ENCODE results near the gene ITIH1.
"Not testable (repeated sequence)": the region's sequence is repeated elsewhere in the genome, so short reads cannot be mapped to it uniquely, and the experiment has no call there.

ITIH1 gene

DNA sequence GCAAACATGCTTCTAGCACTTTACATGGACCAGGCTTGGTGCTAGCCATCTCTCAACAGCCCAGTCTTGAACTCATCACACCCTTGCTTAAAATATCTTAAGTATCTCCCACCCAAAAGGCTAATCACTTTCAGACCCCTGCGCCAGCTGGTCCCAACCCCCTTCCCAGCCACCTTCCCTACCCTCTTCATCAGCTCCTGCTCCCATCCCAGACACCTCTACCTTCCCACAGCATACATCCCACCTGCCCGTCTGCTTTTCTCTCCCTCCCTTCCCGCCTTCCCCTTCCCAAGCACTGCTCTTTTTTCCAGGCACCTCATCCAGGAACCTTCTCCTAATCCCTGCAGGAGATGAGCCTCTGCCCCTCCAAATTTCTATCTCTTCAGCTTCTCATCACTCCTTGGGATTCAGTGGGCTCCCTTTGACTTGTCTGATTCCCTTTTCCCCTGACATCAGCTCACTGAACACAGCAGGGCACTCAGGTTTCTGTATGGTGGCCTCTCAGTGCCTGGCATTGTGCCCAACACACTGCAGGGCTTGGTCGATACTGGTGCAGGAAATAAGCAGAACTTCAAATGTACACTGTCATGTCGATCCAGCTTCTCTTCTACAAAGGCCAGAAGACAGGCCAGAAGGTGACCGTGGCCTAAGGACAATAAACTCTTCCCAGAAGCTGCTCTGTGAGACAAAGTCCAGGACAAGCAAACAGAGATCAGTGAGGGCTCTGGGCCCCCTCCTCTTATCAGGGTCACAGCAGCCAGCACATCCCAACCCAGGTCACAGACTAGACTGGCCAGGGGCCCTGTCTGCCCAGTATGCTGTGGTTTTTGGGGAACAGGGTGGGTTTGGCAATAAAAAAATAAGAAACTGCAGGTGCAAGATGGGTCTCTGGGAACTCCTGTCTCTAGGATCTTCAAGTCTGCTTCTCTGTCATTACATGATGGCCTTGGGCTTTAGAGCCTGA is 2.2 kb upstream of the ITIH1 start:
- DNase-seq: peak; percentile 52 to 77 (median 61)

- no peak for DNase-seq
Measured at GRCh38 chr3:52775877-52776276, 1.5 kb upstream of the ITIH1 start.

- not testable (repeated sequence) for DNase-seq
Measured at GRCh38 chr3:52776486-52776885, 913 bp upstream of the ITIH1 start.

DNA sequence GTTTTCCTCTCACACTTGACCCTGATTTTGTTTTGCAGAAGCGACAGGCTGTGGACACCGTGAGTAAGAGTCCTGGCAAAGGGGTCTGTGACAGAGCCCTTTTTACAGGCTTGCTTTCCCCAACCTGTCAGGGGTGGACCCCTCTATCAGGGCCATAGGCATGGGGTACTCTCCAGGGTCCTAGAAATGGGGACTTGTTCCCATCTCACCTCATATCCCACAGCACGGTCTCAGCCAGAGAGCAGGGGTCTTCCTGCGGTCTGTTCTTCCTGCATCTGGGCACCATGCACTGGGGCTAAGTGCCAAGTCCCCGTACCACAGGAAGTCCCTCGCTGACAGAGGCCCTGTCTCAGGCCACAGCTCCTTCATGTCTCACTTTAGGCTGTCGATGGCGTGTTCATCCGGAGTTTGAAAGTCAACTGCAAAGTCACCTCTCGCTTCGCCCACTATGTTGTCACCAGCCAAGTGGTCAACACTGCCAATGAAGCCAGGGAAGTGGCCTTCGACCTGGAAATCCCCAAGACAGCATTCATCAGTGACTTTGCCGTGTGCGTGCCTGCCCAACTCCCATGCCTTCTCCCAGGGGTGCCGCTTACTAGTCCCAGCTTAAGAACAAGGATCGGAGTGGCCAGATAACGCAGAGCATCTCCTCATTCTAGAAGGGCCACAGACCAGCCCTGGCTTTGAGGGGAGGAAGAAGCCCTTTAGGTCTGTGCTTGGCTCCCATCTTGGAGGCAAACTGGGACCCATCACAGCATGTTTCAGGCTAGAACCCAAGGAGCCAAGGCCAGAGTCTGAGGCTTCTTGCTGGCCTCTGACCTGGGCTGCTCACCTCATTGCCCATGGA is 783 bp downstream of the ITIH1 start:
- peak in 3 of 4 experiments; percentile 23 to 36 (median 32) for DNase-seq

DNA sequence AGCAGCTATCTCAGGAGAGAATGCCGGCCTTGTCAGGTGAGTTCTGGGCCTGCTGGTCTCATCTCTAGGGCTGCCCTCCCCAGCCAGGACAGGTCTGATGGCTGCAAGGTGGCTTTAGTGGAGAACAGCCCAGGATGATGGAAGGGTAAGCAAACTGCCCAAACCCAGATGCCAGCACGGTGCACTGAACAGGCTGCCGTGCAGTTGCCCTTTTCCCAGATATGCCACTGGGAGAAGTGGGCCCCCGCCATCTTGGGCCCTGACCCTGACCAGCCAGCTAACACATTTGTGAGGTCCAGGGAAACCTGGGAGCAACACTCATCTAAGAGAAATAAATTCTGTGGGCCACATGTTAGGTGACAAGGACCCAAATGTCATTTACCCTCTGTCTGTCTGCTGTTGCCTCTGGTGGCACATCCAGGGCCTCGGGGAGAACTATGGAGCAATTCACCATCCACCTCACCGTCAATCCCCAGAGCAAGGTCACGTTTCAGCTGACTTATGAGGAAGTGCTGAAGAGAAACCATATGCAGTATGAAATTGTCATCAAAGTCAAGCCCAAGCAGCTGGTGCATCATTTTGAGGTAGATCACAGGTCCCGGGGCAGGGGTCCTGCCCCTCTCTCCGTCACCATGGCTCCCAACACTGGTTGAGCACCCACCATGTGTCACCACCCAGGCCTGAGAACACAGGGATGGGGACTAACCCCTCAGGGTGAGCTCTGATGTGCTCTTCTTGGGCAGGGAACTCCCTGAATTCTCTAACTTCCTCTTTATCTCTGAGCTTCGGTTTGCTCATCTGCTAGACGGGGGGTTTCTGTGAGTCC is 1.8 kb downstream of the ITIH1 start:
- peak; percentile 73 to 85 (median 82) for DNase-seq

GRCh38 chr3:52779837-52780585 is 2.6 kb downstream of the ITIH1 start:
- DNase-seq: no peak

DNA sequence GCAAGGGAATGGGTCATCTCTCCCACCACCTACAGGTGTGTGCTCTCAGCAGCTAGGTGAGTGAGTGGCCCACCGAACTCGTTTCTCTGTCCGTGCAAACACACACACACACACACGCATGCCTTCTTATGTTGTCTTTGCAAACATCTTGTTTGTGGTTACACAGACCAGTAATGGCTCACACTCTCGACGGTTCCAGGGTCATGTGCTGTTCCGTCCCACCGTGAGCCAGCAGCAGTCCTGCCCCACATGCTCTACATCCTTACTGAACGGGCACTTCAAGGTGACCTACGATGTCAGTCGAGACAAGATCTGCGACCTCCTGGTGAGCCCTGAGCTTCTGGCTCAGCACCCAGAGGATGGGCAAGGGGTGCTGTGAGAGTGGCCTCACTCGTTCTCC is 4.3 kb downstream of the ITIH1 start:
- peak in 2 of 4 experiments; percentile 26 to 35 for DNase-seq

DNA sequence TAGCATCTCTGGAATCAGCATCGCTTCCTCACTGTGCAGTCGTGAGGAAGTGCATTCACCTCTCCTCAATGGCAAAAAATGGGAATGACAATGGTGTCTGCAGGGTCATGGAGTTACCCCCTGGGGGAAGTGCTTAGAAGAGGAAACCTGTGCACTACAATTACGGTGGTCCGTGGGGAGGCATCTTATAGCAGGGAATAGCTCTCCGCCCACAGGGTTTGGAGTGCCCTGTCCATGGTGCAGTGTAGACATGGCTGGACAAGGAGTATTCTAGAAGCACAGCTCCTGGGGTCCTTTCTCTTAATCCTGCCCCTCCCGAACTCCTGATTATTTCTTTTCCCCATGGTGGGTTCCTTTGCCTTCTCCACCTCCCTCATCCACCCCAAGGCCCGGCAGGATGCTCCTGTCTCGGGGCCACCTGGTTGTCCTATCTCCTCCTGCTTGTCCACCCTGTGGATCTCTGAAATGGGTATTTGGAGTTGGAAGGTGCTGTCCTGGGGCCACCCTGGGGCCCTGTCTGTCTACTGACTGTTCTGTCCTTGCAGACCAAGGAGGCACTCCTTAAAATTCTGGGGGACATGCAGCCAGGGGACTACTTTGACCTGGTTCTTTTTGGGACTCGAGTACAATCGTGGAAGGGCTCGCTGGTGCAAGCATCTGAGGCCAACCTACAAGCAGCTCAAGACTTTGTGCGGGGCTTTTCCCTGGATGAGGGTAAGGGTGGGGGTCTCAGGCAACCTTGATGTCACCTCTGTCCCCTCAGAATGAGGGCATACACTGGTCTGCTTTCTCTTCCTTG is 5.2 kb downstream of the ITIH1 start:
- no peak for DNase-seq

DNA sequence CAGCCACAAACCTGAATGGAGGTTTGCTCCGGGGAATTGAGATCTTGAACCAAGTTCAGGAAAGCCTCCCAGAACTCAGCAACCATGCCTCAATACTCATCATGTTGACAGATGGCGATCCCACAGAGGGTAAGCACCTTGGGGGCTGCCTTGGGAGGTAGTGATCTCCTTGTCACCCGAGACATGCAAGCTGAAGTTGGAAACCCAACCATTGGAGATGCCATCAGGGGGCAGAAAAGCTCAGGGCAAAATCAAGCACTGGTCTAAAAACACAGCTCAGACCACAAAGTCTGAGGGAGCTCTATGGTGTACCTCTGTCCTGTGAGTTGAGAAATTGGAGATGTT is 5.8 kb downstream of the ITIH1 start:
- DNase-seq: no peak

DNA sequence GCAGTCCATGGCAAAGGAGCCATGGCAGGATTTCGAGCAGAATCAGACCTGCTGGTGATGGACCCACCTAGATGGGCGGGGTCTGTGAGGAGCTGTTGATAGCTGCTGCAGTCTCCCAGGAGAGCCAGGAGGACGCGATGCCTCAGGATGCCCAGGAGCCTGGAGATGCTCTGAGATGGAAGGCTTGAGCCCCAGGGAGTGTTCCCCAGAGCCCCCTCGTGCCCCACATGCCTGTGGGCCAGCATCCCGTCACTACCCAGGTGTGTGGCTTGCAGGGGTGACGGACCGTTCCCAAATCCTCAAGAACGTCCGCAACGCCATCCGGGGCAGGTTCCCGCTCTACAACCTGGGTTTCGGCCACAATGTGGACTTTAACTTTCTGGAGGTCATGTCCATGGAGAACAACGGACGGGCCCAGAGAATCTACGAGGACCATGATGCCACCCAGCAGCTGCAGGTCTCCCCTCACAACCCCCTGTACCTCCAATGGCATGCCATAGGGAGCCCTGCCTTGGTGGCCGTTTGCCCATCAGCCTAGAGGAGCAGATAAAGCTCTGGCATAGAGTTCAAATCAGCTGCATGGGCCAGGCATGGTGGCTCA is 6.7 kb downstream of the ITIH1 start:
- no peak for DNase-seq

- DNase-seq: no peak
Measured at GRCh38 chr3:52784931-52785590, 7.7 kb downstream of the ITIH1 start.

DNA sequence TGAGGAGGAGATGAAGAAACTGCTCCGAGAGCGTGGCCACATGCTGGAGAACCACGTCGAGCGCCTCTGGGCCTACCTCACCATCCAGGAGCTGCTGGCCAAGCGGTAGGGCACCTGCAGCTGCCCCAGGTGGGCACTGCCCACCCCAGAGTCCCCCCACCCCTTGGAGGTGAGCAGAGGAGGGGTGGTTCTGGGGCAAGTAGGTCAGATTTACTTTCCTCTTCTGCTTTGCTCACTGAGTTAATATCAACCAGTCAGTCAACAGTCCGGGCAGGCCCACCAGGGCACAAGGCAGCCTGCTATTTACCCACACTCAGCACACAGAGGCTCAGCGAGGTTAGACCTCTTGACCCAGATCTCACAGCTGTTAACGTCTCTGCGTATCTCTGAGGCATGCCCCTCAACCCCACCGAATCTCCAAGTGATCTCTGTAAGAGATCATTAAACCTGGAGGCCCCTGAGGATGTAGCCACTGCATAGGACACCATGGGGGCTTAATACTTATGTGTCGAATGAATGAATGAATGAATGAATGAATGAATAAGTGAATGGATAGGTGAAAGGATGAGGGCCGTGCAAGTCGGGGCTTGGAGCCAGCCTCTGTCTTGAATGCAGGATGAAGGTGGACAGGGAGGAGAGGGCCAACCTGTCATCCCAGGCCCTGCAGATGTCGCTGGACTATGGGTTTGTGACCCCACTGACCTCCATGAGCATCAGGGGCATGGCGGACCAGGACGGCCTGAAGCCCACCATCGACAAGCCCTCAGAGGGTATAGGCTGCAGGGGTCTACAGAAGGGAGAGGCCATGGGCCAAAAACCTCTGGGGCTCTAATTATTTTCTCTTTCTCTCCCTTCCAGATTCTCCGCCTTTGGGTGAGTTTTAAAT is 9.2 kb downstream of the ITIH1 start:
- DNase-seq: no peak

GRCh38 chr3:52787246-52787645 is 9.8 kb downstream of the ITIH1 start:
- DNase-seq: no peak

DNA sequence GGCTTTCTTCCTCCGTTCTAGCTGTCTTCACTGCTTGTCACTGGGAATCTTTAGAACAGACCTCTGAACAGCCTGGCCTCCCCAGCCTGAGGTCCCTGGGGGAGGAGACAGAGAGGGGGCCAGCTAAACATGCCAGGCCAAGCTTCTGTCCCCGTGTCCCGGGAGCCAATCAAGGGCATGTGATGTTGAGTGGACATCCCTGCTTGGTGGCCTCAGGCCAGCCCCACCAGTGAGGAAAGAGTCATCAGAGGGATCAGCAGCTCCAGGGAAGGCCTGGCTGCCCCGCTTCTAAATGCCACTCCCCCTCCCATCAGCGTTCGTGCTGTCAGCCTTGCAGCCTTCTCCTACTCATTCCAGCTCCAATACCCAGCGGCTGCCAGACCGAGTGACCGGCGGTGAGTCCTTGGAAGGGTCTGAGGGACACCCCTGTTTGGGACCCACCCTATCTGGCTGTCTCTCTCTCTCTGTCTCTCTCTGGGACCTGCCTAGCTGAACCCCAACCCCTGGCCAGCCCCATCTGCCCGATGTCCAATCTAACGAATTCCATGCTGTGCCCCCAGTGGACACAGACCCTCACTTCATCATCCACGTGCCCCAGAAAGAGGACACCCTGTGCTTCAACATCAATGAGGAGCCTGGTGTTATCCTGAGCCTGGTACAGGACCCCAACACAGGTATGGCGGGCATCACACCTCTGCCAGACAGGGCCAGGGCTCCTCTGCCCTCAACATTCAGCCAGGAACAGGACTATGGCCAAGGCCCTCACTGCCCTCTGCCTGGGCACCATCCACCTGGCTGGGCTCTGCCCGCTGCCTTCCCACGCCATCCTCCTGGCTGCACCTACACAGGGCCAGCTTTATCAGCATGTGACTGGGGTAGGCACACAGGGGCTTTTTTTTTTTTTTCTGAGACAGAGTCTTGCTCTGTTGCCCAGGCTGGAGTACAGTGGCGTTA is 10.6 kb downstream of the ITIH1 start:
- no peak for DNase-seq

DNA sequence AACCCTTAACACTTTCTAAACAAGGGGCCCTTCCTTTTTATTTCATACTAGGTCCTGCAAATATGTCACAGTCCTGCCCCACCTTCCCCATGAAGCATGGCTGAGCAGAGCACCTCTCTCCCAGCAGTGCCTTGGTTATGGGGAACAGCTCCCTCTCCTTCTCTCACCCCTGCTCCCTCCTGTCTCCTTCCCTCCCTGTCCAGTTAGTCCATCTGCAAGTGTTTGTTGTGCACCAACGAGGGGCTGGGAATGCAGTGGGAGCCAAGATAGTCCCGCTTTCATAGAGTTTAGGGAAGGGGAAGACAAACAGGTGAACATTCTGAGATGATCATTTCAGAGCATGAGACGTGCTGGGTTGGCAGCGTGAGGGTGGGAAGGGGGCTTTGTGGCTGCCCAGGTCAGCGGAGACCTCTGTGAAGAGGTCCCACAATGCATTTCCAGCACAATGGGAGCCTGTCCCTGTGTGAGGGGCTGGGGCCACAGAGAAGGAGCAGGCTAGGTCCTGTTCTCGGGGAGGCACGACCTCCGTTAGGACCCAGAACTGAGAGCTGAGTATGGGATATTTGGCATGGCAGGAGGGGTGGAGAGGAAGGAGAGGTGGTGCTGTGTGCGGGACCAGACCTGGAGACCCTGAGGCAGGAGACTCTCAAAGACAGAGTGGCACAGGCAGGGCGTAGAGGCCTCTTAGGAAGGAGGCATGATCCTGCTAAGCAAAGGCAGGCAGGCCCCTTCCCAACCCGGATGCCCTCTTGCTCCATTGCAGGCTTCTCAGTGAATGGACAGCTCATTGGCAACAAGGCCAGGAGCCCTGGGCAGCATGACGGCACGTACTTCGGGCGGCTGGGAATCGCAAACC is 11.7 kb downstream of the ITIH1 start:
- DNase-seq: no peak

GRCh38 chr3:52789746-52790040 is 12.3 kb downstream of the ITIH1 start:
- no peak for DNase-seq

DNA sequence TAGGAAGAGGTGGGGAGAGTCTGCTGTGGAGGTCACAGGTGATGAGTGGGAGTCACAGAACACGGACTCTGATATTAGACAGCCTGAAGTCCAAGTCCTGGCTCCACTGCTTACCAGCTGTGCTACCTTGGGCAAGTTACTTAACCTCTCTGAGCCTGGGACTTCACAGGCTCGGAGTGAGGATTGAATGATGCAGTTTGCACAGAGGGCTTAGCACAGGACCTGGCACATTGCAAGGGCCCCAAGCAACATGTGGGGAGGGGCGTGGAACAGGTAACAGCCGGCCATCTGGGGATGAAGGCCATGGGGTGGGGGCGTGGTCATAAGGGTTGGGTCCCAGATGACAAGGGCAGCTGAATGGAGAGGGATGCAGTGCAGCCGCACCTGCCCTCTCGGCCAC is 12.9 kb downstream of the ITIH1 start:
- DNase-seq: no peak
